H9 (cell line): ENCODE results near the gene ITPKB. TPM values are rescaled to one million over a fixed set of nuclear protein-coding genes. Genes with fewer than 3 reads are reported as not detected.
A peak's percentile ranks its signal among the peaks of the same experiment; 100 is the strongest.

Source experiments
- DNase-seq: peaks from one replicate; pipeline ENCODE4 v3.0.0-alpha.2; 2017
- H2AFZ ChIP-seq: one replicate; pipeline ENCODE4 v1.6.1; 2013; ENCODE audit warnings: mild to moderate bottlenecking, low read length, control low read depth, moderate library complexity
- H2AK5ac ChIP-seq: 2 replicates; pipeline ENCODE4 v1.6.1; 2013; ENCODE audit warnings: low read length, control low read depth, mixed read lengths; ENCODE audit not compliant: insufficient read length
- H2BK120ac ChIP-seq: one replicate; pipeline ENCODE4 v1.6.1; 2013; ENCODE audit warnings: low read depth, mild to moderate bottlenecking, low read length, control low read depth, inconsistent platforms; ENCODE audit not compliant: poor library complexity, severe bottlenecking
- H2BK12ac ChIP-seq: 2 replicates; pipeline ENCODE4 v1.6.1; 2013; ENCODE audit warnings: low read length, control low read depth, mixed read lengths, low read depth; ENCODE audit not compliant: insufficient read length
- H2BK15ac ChIP-seq: 2 replicates; pipeline ENCODE4 v1.6.1; 2013; ENCODE audit warnings: low read depth, low read length, control low read depth
- H2BK20ac ChIP-seq: one replicate; pipeline ENCODE4 v1.6.1; 2013; ENCODE audit warnings: low read depth, mild to moderate bottlenecking, low read length, control low read depth, inconsistent platforms; ENCODE audit not compliant: poor library complexity, severe bottlenecking
- H2BK5ac ChIP-seq: 2 replicates; pipeline ENCODE4 v1.6.1; 2013; ENCODE audit warnings: low read length, control low read depth, mixed read lengths; ENCODE audit not compliant: insufficient read length
- H3K14ac ChIP-seq: 2 replicates; pipeline ENCODE4 v1.6.1; 2013; ENCODE audit warnings: low read length, control low read depth; ENCODE audit not compliant: insufficient read depth
- H3K18ac ChIP-seq: 2 replicates; pipeline ENCODE4 v1.6.1; 2013; ENCODE audit warnings: low read depth, mild to moderate bottlenecking, mixed read lengths, low read length, control low read depth; ENCODE audit not compliant: insufficient read length
- H3K23ac ChIP-seq: 2 replicates; pipeline ENCODE4 v1.6.1; 2013; ENCODE audit warnings: low read length, control low read depth, mixed read lengths, low read depth; ENCODE audit not compliant: insufficient read length
- H3K23me2 ChIP-seq: 2 replicates; pipeline ENCODE4 v1.6.1; 2013; ENCODE audit warnings: low read depth, mild to moderate bottlenecking, mixed read lengths, low read length, control low read depth; ENCODE audit not compliant: insufficient read length, poor library complexity, severe bottlenecking
- H3K27ac ChIP-seq: 2 replicates; pipeline ENCODE4 v1.5.1; 2013; ENCODE audit warnings: low read length, control low read depth, mixed read lengths, low read depth; ENCODE audit not compliant: insufficient read length
- H3K27me3 ChIP-seq: 2 replicates; pipeline ENCODE4 v1.6.1; 2013; ENCODE audit warnings: low read length, control low read depth, inconsistent platforms; ENCODE audit not compliant: insufficient read depth
- H3K4ac ChIP-seq: 2 replicates; pipeline ENCODE4 v1.6.1; 2013; ENCODE audit warnings: low read depth, mild to moderate bottlenecking, control low read depth, inconsistent platforms, low read length, moderate library complexity
- H3K4me1 ChIP-seq: 2 replicates; pipeline ENCODE4 v1.6.1; 2013; ENCODE audit warnings: low read length, control low read depth, inconsistent platforms; ENCODE audit not compliant: insufficient read depth
- H3K4me2 ChIP-seq: 2 replicates; pipeline ENCODE4 v1.6.1; 2013; ENCODE audit warnings: low read length, control low read depth, mixed read lengths; ENCODE audit not compliant: insufficient read length, insufficient read depth
- H3K56ac ChIP-seq: 2 replicates; pipeline ENCODE4 v1.6.1; 2013; ENCODE audit warnings: low read depth, mild to moderate bottlenecking, mixed read lengths, low read length, control low read depth; ENCODE audit not compliant: insufficient read length
- H3K79me1 ChIP-seq: 2 replicates; pipeline ENCODE4 v1.6.1; 2013; ENCODE audit warnings: low read depth, mild to moderate bottlenecking, moderate library complexity, low read length, control low read depth, inconsistent platforms; ENCODE audit not compliant: insufficient read depth, poor library complexity, severe bottlenecking
- H3K79me2 ChIP-seq: 2 replicates; pipeline ENCODE4 v1.6.1; 2013; ENCODE audit warnings: low read length, control low read depth, inconsistent platforms; ENCODE audit not compliant: insufficient read depth
- H3K9ac ChIP-seq: 2 replicates; pipeline ENCODE4 v1.6.1; 2013; ENCODE audit warnings: low read length, control low read depth, mixed read lengths; ENCODE audit not compliant: insufficient read length; ENCODE audit errors: extremely low read depth
- H3K9me3 ChIP-seq: one replicate; pipeline ENCODE4 v1.6.1; 2013; ENCODE audit warnings: low read depth, low read length, inconsistent platforms; ENCODE audit not compliant: control insufficient read depth
- H3T11ph ChIP-seq: one replicate; pipeline ENCODE4 v1.6.1; 2013; ENCODE audit warnings: mild to moderate bottlenecking, low read length, control low read depth, inconsistent platforms
- H4K20me1 ChIP-seq: one replicate; pipeline ENCODE4 v1.6.1; 2013; ENCODE audit not compliant: control insufficient read depth, insufficient read length, insufficient read depth
- H4K5ac ChIP-seq: 2 replicates; pipeline ENCODE4 v1.6.1; 2013; ENCODE audit warnings: low read depth, mild to moderate bottlenecking, mixed read lengths, low read length, control low read depth; ENCODE audit not compliant: insufficient read length
- H4K8ac ChIP-seq: replicated peaks from 2 replicates; pipeline ENCODE4 v1.6.1; 2013; ENCODE audit warnings: low read length, control low read depth, mixed read lengths, low read depth; ENCODE audit not compliant: insufficient read length
- H4K91ac ChIP-seq: 2 replicates; pipeline ENCODE4 v1.6.1; 2013; ENCODE audit warnings: low read depth, mild to moderate bottlenecking, moderate library complexity, mixed read lengths, low read length, control low read depth; ENCODE audit not compliant: insufficient read length
- H3K27ac Mint-ChIP-seq, 3 experiments: 2 replicates in 2 of 3; 3 replicates in 1 of 3; pipeline ENCODE4 v1.8.0; 2020 to 2021; ENCODE audit warnings: mixed read lengths in 3 of 3, mild to moderate bottlenecking in 1 of 3, moderate library complexity in 1 of 3
- H3K27me3 Mint-ChIP-seq: 2 replicates; pipeline ENCODE4 v1.8.0; 2021; ENCODE audit warnings: low read depth, mild to moderate bottlenecking, moderate library complexity, mixed read lengths
- H3K36me3 Mint-ChIP-seq, 3 experiments: 2 replicates in 2 of 3; 3 replicates in 1 of 3; pipeline ENCODE4 v1.8.0; 2020 to 2021; ENCODE audit warnings: low read depth in 3 of 3, mixed read lengths in 3 of 3; ENCODE audit not compliant: insufficient read depth in 1 of 3
- H3K4me1 Mint-ChIP-seq, 2 experiments: 2 replicates each; pipeline ENCODE4 v1.8.0; 2020; ENCODE audit warnings: mixed read lengths in 2 of 2
- H3K4me3 Mint-ChIP-seq, 2 experiments: 2 replicates in 1 of 2; 3 replicates in 1 of 2; pipeline ENCODE4 v1.8.0; 2020 to 2021; ENCODE audit warnings: mild to moderate bottlenecking in 2 of 2, mixed read lengths in 2 of 2, moderate library complexity in 1 of 2
- H3K9me3 Mint-ChIP-seq, 2 experiments: 2 replicates in 1 of 2; 3 replicates in 1 of 2; pipeline ENCODE4 v1.8.0; 2020; ENCODE audit warnings: mild to moderate bottlenecking in 2 of 2, mixed read lengths in 2 of 2, moderate library complexity in 1 of 2
- CTCF ChIP-seq: fragments of 200-600 bp; sonication (generic); conservative IDR thresholded peaks from 3 replicates; pipeline ENCODE4 v1.8.0; 2021; ENCODE audit warnings: antibody characterized with exemption, mild to moderate bottlenecking
- WGBS: extraction: QIAGEN DNeasy Blood & Tissue Kit; methylation state at CpG from one replicate; pipeline ENCODE4 v1.1.7; 2013; ENCODE audit warnings: missing lambda C conversion rate, low lambda C conversion rate, mixed read lengths; ENCODE audit not compliant: insufficient read length; ENCODE audit errors: extremely low coverage; 5-methylcytosine and 5-hydroxymethylcytosine counted together
- total RNA-seq: library from RNA; stranded (reverse); gene quantifications from 2 replicates; pipeline ENCODE4 v1.2.1, GENCODE V29; 2021

The ITPKB gene
- total RNA-seq, 1 experiment from 2014 or later, result 3.8 TPM

GRCh38 chr1:226674892-226675714 lies 64.0 kb downstream of the ITPKB start:
- Mint-ChIP-seq H3K4me3 (no peak overlapping the region), H3K9me3 (no peaks in the 10 kb centered on the region; a peak in 2 of 5 replicates), H3K27ac (no peak overlapping the region; a peak in 1 of 7 replicates), H3K36me3 (no peaks in the 10 kb centered on the region), H3K4me1 (peaks cover 49% of the 10 kb centered on the region in 2 experiments), H3K27me3 (peaks cover 31% of the 10 kb centered on the region)
- Histone ChIP-seq H2AFZ (no peak overlapping the region), H3K18ac (no peak overlapping the region), H3K27me3 (no peaks in the 10 kb centered on the region; the same call in 1 of the 2 replicates), H3K23ac (no peak overlapping the region), H3K23me2 (no peaks in the 10 kb centered on the region), H2BK15ac (no peak overlapping the region), H3K79me2 (no peaks in the 10 kb centered on the region), H2BK12ac (peak overlapping the region; percentile 29), H3K79me1 (no peaks in the 10 kb centered on the region), H4K5ac (no peak overlapping the region), H4K91ac (no peak overlapping the region), H2AK5ac (no peak overlapping the region), H2BK5ac (no peak overlapping the region), H3K9me3 (no peaks in the 10 kb centered on the region), H3K14ac (no peak overlapping the region; the same call in 1 of the 2 replicates), H2BK120ac (no peak overlapping the region), H3K56ac (no peak overlapping the region), H3K27ac (no peak overlapping the region), H4K20me1 (no peaks in the 10 kb centered on the region), H3K4me2 (no peak overlapping the region), H3K4ac (no peak overlapping the region), H3T11ph (no peak overlapping the region), H2BK20ac (no peak overlapping the region), H3K4me1 (peaks cover 6% of the 10 kb centered on the region; the same call in 1 of the 2 replicates), H4K8ac (no peak overlapping the region), H3K9ac (no peak overlapping the region)
- WGBS, result no CpG with 5 or more reads among the region's 17 CpGs
- no peak for TF ChIP-seq CTCF
- no peak for DNase-seq
